Transverse colon (tissue), 3 donors: ENCODE measurements around the gene CTPS1.

Experiments used
- POLR2A ChIP-seq: fragments of 450-650 bp; IDR thresholded peaks from one replicate; pipeline ENCODE4 v1.6.1; 2016; ENCODE audit warnings: antibody characterized with exemption, mild to moderate bottlenecking, moderate library complexity
- TF ChIP-seq, protein P1 (sequence below), 5 experiments: fragments of 200-600 bp in 3 of 5; fragments of 450-650 bp in 2 of 5; sonication (generic) in 3 of 5; IDR thresholded peaks; 1 replicate in 2 of 5; 2 replicates in 3 of 5; pipeline ENCODE4 v1.5.1; 2016 to 2017; ENCODE audit warnings: antibody characterized with exemption in 5 of 5, inconsistent platforms in 3 of 5, mild to moderate bottlenecking in 2 of 5, moderate library complexity in 1 of 5

DNA sequence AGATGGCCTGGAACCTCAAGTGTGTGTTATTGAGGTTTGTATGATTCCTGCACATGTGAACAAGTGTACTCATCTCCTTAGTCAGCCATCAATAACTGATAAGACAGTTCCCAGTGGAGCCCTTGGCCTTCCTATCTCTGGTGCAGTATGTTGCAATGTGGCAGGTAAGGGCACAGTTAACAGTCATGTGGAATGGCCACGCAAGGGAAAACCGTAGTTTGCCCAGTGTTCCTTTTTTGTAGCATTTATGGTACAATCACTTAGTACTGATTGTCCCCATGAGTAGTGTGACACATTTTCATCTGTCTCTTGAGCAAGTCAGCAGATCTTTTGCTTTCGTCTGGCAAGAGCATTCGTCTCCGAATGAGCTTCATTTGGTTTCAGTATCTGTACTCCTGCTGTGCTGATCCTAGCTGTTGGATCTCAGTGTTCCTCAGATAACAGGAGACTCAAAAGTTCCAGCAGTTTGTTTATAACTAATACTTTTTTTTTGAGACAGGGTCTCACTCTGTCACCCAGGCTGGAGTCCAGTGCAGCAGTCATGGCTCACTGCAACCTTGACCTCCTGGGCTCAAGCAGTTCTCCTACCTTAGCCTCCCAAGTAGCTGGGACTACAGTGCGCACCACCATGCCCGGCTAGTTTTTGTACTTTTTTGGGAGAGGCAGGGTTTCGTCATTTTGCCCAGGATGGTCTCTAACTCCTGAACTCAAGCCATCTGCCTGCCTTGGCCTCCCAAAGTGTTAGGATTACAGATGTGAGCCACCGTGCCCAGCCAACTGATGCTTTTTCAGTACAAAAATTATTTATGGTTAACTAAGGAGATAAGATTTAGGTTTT is 8.2 kb downstream of the CTPS1 start:
- no peak for TF ChIP-seq POLR2A
- TF ChIP-seq, protein P1, sequence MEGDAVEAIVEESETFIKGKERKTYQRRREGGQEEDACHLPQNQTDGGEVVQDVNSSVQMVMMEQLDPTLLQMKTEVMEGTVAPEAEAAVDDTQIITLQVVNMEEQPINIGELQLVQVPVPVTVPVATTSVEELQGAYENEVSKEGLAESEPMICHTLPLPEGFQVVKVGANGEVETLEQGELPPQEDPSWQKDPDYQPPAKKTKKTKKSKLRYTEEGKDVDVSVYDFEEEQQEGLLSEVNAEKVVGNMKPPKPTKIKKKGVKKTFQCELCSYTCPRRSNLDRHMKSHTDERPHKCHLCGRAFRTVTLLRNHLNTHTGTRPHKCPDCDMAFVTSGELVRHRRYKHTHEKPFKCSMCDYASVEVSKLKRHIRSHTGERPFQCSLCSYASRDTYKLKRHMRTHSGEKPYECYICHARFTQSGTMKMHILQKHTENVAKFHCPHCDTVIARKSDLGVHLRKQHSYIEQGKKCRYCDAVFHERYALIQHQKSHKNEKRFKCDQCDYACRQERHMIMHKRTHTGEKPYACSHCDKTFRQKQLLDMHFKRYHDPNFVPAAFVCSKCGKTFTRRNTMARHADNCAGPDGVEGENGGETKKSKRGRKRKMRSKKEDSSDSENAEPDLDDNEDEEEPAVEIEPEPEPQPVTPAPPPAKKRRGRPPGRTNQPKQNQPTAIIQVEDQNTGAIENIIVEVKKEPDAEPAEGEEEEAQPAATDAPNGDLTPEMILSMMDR (IDR thresholded peaks at IDR 0.05), result no peak
